ENCODE results near the gene RAN. TPM values are rescaled to one million over a fixed set of nuclear protein-coding genes. Genes with fewer than 3 reads are reported as not detected.

Gene RAN
- total and polyA plus RNA-seq, 9 of the 15 experiments (the other 6 are each of a cell fraction or from before 2014, with no cell fraction given), result 1,687 to 3,820 (median 2,300) TPM

DNA sequence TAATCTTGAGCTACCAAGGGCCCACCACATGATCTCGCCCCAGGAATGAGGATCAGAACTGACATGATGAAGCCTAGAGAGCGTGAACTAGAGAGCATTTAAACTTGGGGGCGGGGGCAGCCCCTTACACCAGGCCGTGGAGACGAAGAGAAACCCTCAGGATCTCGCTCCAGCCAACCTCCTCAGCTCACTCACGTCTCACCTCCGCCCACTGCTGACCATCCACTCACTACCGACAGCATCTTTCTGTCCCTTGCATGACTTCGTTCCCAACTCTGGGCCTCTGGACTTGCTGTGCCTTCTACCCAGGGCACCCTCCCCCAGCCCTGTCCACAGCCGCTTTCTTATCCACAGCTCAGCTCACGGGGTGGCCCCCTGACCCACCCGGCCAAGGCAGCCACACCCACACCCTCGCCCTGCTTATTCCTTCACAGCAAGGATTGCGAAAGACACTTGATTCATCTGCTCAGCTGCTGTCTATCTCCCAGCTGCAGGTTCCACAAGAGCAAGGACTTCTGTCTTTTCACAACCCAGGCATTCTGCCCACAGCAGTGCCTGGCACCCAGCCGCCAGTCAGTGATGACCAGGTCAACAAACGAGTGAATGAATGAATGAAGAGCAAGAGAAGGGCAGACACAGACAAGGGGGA, 39.2 kb upstream of the RAN start (continued):
- TF ChIP-seq, protein P1, sequence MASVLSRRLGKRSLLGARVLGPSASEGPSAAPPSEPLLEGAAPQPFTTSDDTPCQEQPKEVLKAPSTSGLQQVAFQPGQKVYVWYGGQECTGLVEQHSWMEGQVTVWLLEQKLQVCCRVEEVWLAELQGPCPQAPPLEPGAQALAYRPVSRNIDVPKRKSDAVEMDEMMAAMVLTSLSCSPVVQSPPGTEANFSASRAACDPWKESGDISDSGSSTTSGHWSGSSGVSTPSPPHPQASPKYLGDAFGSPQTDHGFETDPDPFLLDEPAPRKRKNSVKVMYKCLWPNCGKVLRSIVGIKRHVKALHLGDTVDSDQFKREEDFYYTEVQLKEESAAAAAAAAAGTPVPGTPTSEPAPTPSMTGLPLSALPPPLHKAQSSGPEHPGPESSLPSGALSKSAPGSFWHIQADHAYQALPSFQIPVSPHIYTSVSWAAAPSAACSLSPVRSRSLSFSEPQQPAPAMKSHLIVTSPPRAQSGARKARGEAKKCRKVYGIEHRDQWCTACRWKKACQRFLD (CRISPR knock-in tag; IDR thresholded peaks at IDR 0.05), result no peak
- TF ChIP-seq THRAP3 (IDR thresholded peaks at IDR 0.05; ENCODE audit: borderline replicate concordance) (no peak), ARID1B (IDR thresholded peaks at IDR 0.05) (peak; percentile 89), FOXJ3 (CRISPR knock-in tag; IDR thresholded peaks at IDR 0.05) (no peak), ZNF584 (CRISPR knock-in tag; IDR thresholded peaks at IDR 0.05; ENCODE audit: low read depth) (no peak), MYNN (IDR thresholded peaks at IDR 0.05) (peak; percentile 94), MYNN (CRISPR knock-in tag; IDR thresholded peaks at IDR 0.05) (no peak), CHD4 (IDR thresholded peaks at IDR 0.05; ENCODE audit: insufficient read depth, insufficient replicate concordance, low read depth, low read length, poor library complexity, severe bottlenecking) (no peak), POLR2A (conservative IDR thresholded peaks at IDR 0.05) (no peak), EWSR1 (IDR thresholded peaks at IDR 0.05; ENCODE audit: borderline replicate concordance, low read depth, partially characterized antibody) (no peak), TBL1XR1 (IDR thresholded peaks at IDR 0.05; ENCODE audit: low read length in 2 of 2) (no peak), ZNF445 (CRISPR knock-in tag; IDR thresholded peaks at IDR 0.05; ENCODE audit: low read depth) (no peak), KLF16 (IDR thresholded peaks at IDR 0.05) (peak; percentile 67; the same call in 1 of the 2 replicates), CEBPB (tag; IDR thresholded peaks at IDR 0.05) (peak; percentile 100), TEAD2 (tag; IDR thresholded peaks at IDR 0.05) (no peak), MTA3 (IDR thresholded peaks at IDR 0.05; ENCODE audit: borderline replicate concordance) (no peak), NBN (IDR thresholded peaks at IDR 0.05; ENCODE audit: low read depth) (no peak), TAF9B (IDR thresholded peaks at IDR 0.05; ENCODE audit: partially characterized antibody) (peak; percentile 84)
- TF ChIP-seq, protein P2, sequence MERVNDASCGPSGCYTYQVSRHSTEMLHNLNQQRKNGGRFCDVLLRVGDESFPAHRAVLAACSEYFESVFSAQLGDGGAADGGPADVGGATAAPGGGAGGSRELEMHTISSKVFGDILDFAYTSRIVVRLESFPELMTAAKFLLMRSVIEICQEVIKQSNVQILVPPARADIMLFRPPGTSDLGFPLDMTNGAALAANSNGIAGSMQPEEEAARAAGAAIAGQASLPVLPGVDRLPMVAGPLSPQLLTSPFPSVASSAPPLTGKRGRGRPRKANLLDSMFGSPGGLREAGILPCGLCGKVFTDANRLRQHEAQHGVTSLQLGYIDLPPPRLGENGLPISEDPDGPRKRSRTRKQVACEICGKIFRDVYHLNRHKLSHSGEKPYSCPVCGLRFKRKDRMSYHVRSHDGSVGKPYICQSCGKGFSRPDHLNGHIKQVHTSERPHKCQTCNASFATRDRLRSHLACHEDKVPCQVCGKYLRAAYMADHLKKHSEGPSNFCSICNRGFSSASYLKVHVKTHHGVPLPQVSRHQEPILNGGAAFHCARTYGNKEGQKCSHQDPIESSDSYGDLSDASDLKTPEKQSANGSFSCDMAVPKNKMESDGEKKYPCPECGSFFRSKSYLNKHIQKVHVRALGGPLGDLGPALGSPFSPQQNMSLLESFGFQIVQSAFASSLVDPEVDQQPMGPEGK (CRISPR knock-in tag; IDR thresholded peaks at IDR 0.05; ENCODE audit: borderline replicate concordance), result no peak
- TF ChIP-seq, protein P3, sequence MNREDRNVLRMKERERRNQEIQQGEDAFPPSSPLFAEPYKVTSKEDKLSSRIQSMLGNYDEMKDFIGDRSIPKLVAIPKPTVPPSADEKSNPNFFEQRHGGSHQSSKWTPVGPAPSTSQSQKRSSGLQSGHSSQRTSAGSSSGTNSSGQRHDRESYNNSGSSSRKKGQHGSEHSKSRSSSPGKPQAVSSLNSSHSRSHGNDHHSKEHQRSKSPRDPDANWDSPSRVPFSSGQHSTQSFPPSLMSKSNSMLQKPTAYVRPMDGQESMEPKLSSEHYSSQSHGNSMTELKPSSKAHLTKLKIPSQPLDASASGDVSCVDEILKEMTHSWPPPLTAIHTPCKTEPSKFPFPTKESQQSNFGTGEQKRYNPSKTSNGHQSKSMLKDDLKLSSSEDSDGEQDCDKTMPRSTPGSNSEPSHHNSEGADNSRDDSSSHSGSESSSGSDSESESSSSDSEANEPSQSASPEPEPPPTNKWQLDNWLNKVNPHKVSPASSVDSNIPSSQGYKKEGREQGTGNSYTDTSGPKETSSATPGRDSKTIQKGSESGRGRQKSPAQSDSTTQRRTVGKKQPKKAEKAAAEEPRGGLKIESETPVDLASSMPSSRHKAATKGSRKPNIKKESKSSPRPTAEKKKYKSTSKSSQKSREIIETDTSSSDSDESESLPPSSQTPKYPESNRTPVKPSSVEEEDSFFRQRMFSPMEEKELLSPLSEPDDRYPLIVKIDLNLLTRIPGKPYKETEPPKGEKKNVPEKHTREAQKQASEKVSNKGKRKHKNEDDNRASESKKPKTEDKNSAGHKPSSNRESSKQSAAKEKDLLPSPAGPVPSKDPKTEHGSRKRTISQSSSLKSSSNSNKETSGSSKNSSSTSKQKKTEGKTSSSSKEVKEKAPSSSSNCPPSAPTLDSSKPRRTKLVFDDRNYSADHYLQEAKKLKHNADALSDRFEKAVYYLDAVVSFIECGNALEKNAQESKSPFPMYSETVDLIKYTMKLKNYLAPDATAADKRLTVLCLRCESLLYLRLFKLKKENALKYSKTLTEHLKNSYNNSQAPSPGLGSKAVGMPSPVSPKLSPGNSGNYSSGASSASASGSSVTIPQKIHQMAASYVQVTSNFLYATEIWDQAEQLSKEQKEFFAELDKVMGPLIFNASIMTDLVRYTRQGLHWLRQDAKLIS (CRISPR knock-in tag; IDR thresholded peaks at IDR 0.05), result no peak
- TF ChIP-seq, protein P4, sequence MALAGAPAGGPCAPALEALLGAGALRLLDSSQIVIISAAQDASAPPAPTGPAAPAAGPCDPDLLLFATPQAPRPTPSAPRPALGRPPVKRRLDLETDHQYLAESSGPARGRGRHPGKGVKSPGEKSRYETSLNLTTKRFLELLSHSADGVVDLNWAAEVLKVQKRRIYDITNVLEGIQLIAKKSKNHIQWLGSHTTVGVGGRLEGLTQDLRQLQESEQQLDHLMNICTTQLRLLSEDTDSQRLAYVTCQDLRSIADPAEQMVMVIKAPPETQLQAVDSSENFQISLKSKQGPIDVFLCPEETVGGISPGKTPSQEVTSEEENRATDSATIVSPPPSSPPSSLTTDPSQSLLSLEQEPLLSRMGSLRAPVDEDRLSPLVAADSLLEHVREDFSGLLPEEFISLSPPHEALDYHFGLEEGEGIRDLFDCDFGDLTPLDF (CRISPR knock-in tag; IDR thresholded peaks at IDR 0.05), result no peak

Data from K562 (cell line).